Gastrocnemius medialis (tissue), 4 donors: Measurements from ENCODE around the gene ITGA2B.

Source experiments
- CTCF ChIP-seq, 5 experiments: fragments of 450-650 bp in 3 of 5; fragments of 200-600 bp in 2 of 5; sonication (generic) in 2 of 5; IDR thresholded peaks in 4 of 5; conservative IDR thresholded peaks in 1 of 5; 1 replicate in 4 of 5; 2 replicates in 1 of 5; pipeline ENCODE4 v1.5.1; 2016 to 2019; ENCODE audit warnings: antibody characterized with exemption in 5 of 5, mild to moderate bottlenecking in 3 of 5, moderate library complexity in 3 of 5
- POLR2A ChIP-seq, 2 donors: fragments of 450-650 bp; IDR thresholded peaks; one replicate each; pipeline ENCODE4 v1.6.1; 2017; ENCODE audit warnings: antibody characterized with exemption in 2 of 2, mild to moderate bottlenecking in 2 of 2, moderate library complexity in 2 of 2

- no peak for TF ChIP-seq CTCF (IDR thresholded peaks at IDR 0.05 in 4 of 5, conservative IDR thresholded peaks at IDR 0.05 in 1 of 5)
- TF ChIP-seq POLR2A (IDR thresholded peaks at IDR 0.05), result no peak
These were observed 9.6 kb downstream of the ITGA2B start for GRCh38 chr17:44379887-44380286.
